HG02610 (cell line): Measurements from ENCODE around the gene SLC2A4RG.

Experiments used
- ATAC-seq: cut with Tn5 transposase; IDR thresholded peaks from one replicate; pipeline ENCODE4 v1.9.1; 2021; ENCODE audit warnings: mild to moderate bottlenecking, moderate library complexity; ENCODE audit not compliant: unreplicated experiment

Gene SLC2A4RG

GRCh38 chr20:63750807-63751470 is 11.4 kb downstream of the SLC2A4RG start:
- ATAC-seq = no peak

DNA sequence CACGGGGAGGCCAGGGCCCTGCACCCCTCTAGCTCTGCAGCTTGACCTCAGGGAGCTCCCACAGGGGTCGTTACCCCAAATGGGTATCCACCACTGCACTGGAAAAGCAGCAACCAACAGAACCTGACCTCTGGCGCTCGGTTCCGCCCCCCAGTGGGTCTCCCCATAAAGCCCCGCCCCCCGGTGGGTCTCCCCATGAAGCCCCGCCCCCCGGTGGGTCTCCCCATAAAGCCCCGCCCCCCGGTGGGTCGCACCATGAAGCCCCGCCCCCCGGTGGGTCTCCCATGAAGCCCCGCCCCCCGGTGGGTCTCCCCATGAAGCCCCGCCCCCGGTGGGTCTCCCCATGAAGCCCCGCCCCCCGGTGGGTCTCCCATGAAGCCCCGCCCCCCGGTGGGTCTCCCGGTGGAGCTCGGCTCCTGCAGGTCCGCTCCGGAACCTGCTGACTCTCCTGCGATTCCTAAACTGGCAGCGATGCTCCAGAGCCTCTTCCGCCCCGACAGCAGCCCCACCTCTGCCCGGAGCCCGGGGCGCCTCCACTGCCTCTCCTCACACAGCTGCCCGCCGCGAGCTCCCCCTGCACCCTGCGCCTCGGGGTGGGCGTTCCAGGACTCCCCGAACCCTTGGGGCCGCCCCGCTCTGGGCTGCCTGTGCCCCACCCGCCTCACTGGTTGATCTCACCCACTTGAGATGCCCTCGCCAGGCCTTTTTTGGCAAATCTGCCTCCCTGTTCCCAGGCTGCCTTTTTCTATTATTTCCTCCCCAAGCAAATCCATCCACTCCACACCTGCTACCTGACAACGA is 12.1 kb downstream of the SLC2A4RG start:
- ATAC-seq = no peak

DNA sequence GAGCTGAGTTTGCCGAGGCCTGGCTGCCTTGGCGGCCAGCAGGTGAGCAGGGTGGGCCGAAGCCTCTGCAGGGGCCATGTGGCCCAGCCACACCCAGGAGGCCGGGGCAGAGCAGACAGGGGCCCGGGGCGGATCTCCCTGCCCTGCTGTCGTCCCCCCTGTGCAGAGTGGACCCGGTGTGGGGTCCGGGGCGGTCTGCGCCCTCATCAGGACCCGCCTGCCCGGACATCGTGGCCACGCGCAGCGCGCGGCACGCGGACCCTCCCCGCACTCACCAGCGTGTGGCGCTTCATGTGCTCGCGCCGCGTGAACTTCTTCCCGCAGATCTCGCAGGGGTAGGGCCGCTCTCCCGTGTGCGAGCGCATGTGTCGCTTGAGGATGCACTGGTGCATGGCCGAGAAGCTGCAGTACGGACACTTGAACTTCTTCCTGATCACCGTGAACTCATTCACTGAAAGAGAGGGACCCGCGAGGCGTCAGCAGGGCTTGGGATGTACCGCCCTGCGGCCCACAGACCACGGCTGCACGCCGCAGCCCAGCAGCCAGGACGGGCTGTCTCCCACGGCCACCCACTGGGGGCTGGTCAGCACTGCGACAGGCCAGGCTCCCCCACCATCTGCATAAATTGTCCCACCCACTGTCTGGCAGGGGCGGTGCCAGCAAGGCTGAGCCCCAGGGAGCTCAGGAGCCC is 13.0 kb downstream of the SLC2A4RG start:
- ATAC-seq = no peak

- ATAC-seq = no peak
These were observed 13.8 kb downstream of the SLC2A4RG start for GRCh38 chr20:63753381-63753780.

- ATAC-seq = no peak
These were observed 14.4 kb downstream of the SLC2A4RG start for GRCh38 chr20:63754008-63754407.

DNA sequence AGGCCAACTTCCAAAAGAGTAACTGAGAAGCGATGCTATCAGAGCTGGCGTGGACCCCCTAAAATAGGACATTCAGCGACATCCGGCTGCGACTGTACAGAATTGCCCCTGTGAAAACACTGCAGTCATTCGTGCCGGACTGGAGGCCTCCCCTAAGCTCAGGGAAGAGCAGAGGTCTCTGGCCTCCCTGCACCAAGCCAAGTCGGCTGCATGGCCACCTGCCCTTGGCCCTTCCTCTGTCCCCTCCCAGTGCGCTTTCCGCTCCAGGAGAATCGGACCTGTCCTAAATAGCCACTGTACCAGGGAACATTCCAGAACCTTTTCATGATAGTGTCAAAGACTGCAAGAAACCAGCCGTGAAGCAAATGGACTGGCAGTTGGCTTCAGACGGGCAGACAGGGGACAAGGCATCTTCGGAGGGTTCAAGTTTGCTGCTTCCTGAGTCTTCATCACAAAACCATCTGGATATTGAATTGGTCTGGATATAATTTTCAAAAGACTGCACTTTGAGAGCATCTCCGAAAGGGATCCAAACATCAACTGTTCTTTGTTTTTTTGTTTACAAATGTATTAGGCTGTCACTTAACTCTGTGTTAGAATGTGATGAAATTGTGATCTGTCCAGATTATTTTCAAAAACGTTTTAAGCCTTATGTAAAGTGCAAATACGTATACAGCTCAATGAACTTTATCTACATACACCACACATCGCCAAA is 16.5 kb downstream of the SLC2A4RG start:
- no peak for ATAC-seq

DNA sequence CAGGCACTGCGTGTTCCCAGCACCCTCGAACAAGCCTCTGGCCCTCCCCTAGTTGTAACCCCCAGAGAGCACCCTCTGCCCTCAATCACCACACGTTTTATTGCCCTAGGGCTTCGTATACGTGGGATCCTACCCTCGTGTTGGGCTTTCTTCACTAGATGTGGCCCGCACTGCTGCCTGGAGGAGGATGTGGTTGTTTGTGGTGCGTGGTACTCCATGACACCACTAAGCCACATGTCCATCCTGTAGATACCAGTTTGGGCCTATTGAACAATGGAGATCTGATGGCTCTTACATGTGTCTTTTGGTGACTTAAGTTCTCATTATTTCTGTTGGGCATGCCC is 17.0 kb downstream of the SLC2A4RG start:
- no peak for ATAC-seq

DNA sequence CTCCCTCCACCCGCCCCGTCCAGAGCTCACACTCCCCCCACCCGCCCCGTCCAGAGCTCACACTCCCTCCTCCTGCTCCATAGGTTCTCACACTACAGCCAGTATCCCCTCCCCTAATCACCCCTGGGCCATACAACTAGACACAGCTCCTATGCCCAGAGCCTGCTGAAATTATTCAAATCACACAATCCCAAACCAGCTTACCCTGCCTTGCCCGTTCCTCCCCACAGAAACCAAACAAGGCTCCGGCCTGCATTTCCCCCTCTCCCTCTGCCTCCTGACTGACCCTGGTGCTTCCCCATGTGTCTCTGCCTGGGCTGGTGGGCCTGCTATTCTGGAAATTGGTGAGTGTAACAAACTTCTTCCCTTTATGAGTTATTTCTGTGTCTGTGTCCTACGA is 18.6 kb downstream of the SLC2A4RG start:
- ATAC-seq = no peak

DNA sequence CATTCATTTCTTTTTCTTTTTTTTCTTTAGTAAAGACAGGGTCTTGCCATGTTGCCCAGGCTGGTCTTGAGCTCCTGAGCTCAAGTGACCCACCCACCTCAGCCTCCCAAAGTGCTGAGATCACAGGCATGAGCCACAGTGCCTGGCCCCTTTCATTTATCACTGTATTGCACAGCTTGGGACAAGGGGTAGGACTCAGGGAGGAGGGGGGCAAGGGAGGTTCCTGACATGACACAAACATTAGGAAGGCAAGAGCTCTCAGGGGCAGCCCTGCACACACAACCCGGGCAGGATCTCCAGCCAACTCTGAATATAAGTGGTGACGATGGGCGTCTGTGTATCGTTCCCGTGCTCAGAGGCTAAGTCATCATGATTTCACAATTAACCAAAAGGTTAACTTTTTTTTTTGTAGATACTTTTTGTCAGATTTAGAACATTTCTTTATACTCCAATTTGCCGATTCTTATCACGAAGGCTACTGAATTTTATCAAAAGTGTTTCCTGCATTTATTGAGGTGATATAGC is 19.9 kb downstream of the SLC2A4RG start:
- ATAC-seq = no peak

GRCh38 chr20:63765082-63765873 is 25.7 kb downstream of the SLC2A4RG start:
- ATAC-seq = no peak

- no peak for ATAC-seq
These were observed 26.3 kb downstream of the SLC2A4RG start for GRCh38 chr20:63765902-63766301.

GRCh38 chr20:63766695-63767426 is 27.3 kb downstream of the SLC2A4RG start:
- ATAC-seq = no peak

- ATAC-seq = no peak
These were observed 27.9 kb downstream of the SLC2A4RG start for GRCh38 chr20:63767456-63767855.

DNA sequence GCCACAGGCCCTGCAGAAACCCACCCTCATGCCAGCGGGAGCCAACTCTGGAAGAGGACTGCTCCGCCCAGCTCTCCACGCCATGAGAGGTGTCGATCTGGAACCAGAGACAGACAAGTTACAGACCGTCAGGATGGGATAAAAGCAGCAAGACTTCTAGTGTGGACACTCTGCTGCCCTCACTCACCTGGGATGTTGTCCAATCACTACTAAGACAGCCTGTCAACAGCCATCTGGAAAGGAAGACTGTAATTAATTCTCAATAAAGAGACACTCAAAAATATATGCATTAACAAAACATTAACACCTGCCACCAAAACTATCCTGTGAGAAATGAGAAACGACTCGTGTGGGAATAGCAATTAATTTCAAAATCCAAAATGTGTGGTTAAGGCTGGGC is 28.3 kb downstream of the SLC2A4RG start:
- no peak for ATAC-seq

DNA sequence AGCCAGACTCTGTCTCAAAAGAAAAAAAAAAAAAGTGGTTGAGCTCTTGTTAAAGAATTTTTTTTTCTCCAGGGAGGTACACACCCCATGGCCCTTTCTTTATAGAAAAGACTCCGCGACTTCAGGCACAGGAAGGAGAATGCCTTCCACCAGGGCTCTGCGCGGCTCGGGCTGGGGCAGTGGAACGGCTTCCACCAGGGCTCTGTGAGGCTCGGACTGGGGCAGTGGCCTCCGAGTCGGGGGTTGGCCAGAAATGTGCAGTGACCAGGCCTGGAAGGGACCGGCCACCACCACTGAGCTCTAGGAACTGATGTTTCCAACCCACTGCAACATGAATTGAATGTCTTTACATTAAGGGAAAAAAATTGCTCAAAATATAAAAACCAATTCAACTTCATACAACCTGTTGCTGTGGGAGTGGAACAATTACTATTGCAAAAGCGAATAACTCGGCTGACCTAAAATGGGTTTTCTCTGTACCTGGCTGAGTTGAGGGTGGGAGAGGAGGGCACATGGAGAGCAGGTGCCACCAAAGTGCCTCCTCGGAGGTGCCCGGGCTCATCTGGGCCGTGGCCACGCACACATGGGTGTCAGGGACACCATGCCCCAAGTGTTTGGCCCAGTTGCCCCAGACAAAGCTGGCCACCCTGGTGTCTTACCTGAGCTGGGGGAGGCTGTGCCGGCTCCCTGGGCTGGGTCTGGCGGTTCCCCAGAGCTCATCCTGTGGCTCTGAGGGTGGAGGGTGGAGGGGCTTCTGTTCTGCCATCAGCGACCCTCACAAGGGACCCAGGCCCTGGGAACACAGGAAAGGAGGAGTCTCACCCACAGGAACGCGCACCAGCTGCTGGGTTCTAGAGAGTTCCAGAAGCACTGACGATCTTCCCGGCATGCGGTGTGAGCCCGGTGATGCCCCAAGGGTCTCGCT is 29.3 kb downstream of the SLC2A4RG start:
- no peak for ATAC-seq

DNA sequence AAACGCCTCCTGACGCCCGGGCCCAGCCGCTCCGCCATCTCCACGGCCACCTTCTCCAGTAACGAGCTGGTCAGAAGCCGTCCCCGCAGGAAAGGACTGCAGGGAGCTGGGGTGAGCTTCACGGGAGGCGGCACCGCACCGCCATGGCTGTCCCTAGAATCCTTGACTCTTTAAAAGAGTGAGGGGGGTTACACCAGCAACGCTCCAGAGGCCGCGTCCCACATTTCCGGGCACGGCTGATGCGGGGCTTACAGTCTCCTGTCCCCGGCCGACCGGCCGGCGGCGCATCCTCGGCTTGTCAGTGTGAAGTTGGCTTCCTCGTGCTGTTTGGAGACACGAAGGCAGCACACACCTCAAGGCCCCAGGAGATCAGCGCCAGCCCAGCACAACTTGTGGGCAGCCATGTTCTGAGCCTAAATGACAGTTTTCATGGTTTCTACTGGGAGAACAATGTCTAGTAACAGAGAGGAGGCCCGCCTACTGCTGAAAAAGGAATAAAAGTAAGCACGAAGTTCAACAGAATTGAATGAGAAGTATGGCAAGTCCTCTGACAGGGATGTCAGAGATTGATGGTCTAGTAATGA is 30.4 kb downstream of the SLC2A4RG start:
- ATAC-seq = no peak

GRCh38 chr20:63771046-63771707 is 31.6 kb downstream of the SLC2A4RG start:
- ATAC-seq = no peak
